NT2/D1 (cell line): ENCODE measurements around the gene ITGA1.

ENCODE experiments used
- SUZ12 ChIP-seq: IDR thresholded peaks from 2 replicates; pipeline ENCODE4 v1.6.1; 2011; ENCODE audit not compliant: insufficient read length, insufficient read depth; ENCODE audit errors: extremely low read depth
- YY1 ChIP-seq: IDR thresholded peaks from 2 replicates; pipeline ENCODE4 v1.6.1; 2011; ENCODE audit not compliant: insufficient read length, insufficient read depth

DNA sequence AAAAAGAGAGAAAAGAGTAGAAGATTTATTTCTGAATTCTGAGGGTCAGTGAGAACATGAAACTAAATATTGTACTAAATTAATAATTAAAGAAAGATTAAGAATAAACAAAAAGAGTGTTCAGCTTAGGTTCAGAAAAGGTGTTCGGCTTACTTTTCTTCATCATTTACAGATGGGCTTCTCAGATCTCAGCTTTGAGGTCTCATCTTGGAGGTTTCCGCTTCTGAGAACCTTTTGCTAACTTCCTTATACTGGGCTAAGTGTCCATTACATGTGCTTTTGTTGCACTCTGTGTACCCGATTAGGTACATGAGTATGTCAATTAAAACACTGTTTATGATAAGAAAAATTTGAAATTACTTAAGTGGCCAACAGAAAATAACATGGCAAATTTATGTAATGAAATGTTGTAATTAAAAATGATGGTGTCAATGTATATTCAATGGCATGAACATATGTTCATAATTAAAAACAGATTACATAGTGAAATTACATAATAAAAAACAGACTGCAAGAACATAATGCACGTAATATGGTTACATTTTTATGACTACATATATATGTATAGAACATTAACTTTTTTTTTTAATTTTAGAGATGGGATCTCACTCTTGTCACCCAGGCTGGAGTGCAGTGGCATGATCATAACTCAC is 17.3 kb upstream of the ITGA1 start:
- TF ChIP-seq SUZ12 = no peak
- TF ChIP-seq YY1 = no peak
